Measurements from ENCODE around the gene ATG9B. TPM values are rescaled to one million over a fixed set of nuclear protein-coding genes. Genes with fewer than 3 reads are reported as not detected.

The ATG9B gene
- total and polyA plus RNA-seq, 2 of the 13 experiments (the other 11 are each of a cell fraction or from before 2014, with no cell fraction given), result 0.24 TPM; not detected in 1

- TF ChIP-seq USF2 (IDR thresholded peaks at IDR 0.05; ENCODE audit: low read depth, low read length) (no peak), USF2 (CRISPR knock-in tag; IDR thresholded peaks at IDR 0.05; ENCODE audit: borderline replicate concordance) (peak; percentile 66; the same call in 1 of the 2 replicates), ZMYM3 (CRISPR knock-in tag; IDR thresholded peaks at IDR 0.05) (no peak), NFKB2 (CRISPR knock-in tag; IDR thresholded peaks at IDR 0.05; ENCODE audit: borderline replicate concordance) (peak; percentile 75; the same call in 1 of the 2 replicates), GPN1 (CRISPR knock-in tag; IDR thresholded peaks at IDR 0.05; ENCODE audit: borderline replicate concordance) (no peak), ATF7 (IDR thresholded peaks at IDR 0.05) (no peak), ATF7 (CRISPR knock-in tag; IDR thresholded peaks at IDR 0.05) (no peak), ZNF609 (CRISPR knock-in tag; IDR thresholded peaks at IDR 0.05; ENCODE audit: borderline replicate concordance) (no peak), ZNF879 (CRISPR knock-in tag; IDR thresholded peaks at IDR 0.05) (no peak), CSRNP2 (CRISPR knock-in tag; conservative IDR thresholded peaks at IDR 0.05; ENCODE audit: low read depth) (no peak), KAT7 (CRISPR knock-in tag; IDR thresholded peaks at IDR 0.05; ENCODE audit: borderline replicate concordance) (no peak; the same call in 1 of the 2 replicates), MED1 (CRISPR knock-in tag; IDR thresholded peaks at IDR 0.05) (peak; percentile 64), ISX (CRISPR knock-in tag; conservative IDR thresholded peaks at IDR 0.05) (no peak)
These were observed 33.9 kb upstream of the ATG9B start (continued) for GRCh38 chr7:151057989-151058780.
